NCI-H748 (cell line): Measurements from ENCODE around the gene ALAS1.
"Not testable (repeated sequence)": the region's sequence is repeated elsewhere in the genome, so short reads cannot be mapped to it uniquely, and the experiment has no call there.

ENCODE experiments used
- DNase-seq: peaks from one replicate; lab custom pipeline; 2025; ENCODE audit not compliant: unreplicated experiment; lab: John Stamatoyannopoulos, UW

The ALAS1 gene

DNA sequence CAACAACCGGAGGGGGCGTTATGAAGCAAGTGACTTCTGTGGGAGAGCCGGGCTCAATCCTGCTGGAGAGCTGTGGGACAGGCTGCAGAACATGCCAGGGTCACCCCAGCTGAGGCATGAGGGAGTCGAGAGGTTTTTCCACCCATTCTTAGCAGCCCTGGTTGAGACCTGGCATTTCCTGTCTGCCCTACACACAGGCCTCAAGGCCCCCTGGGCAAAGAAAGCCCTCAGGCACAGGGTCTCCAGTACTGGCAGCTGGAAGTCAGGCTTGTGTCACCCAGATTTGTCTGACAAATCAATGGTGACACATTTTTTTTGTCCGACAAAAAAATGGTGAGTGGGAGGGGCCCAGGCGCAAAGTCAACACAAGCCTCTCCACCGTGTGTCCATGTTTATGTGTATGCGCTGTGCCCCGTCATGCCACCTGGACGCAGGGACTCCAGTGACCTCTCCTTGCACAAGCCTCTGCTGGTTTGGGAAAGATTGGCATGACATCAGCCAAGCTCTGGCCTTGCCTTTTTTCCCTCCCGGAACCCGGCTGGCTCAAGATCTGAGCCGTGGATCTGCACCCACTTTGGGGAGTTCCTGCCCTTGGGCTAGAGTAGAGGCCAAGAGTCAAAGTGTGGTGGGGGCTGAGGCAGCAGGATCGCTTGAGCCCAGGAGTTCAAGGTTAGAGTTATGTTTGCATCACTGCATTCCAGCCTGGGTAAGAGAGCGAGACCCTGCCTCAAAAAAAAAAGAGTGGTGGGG, 20.8 kb upstream of the ALAS1 start:
- peak; percentile 24 for DNase-seq

DNA sequence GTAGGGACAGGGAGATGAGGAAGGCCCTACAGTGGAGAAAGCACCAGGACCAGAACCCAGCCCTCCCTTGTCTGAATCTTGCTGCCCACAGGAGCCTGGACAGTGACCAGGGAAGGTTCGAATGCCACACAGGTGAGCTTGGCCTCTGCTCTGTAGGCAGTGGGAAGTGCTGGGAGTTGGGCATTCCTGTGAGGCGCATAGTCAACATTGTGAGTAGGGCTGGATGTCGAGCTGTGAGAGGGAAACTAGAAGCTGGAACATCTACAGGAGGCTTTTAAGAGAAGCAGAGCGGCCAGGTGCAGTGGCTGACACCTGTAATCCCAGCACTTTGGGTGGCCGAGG, 20.3 kb upstream of the ALAS1 start:
- no peak for DNase-seq

DNA sequence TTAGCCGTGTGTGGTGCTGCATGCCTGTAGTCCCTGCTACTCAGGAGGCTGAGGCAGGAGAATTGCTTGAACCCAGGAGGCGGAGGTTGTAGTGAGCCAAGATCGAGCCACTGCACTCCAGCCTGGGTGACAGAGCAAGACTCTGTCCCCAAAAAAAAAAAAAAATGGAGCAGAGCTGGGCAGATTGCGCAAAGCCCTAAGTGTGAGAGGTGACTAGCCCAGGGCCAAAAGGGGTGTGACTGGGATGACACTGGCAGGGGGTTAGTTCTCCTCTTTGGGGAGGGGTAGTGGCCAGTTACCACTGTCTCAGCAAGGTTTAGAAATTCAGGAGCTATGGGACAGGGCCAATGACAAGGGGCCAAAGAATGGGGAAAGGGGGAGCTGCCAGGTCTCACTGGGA, 19.8 kb upstream of the ALAS1 start:
- DNase-seq: not testable (repeated sequence)

GRCh38 chr3:52178537-52178936, 19.4 kb upstream of the ALAS1 start:
- no peak for DNase-seq

DNA sequence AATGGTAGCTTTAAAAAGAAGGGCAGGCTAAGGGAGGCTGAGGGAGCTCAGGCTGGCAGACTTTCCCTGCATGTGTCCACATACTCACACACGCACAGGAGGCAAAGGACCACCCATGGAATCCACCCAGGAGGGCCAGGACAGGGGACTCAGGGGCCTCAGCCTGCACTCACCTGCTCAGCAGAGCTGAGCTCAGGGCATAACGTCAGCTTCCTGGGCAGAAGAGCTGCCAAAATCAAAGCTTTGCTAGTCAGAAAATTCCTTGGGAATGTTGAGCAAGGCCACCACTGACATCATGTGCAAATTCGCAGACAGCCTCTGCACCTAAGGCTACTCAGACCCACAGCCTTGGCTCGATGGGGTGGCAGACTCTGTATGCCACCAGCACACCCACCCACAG, 16.4 kb upstream of the ALAS1 start:
- DNase-seq: no peak

DNA sequence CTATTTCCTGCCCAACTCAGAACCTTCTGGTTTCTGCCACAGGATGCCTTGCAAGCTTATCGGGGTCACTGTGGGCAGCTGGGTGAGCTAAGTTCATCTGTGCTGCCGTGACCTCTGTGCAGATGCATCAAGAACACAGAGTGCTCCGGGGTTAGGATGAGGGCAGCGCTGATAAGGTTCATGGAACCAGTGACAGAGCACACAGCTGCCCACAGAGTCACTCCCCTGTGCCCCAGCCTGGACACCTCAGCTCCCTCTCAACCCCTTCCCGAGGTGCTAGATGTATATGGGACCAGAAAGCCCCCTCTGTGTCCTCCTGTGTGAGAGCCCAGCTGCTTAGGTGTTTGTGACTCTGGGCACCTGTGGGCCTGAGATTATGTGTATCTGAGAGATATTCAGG, 15.8 kb upstream of the ALAS1 start:
- DNase-seq: no peak

DNA sequence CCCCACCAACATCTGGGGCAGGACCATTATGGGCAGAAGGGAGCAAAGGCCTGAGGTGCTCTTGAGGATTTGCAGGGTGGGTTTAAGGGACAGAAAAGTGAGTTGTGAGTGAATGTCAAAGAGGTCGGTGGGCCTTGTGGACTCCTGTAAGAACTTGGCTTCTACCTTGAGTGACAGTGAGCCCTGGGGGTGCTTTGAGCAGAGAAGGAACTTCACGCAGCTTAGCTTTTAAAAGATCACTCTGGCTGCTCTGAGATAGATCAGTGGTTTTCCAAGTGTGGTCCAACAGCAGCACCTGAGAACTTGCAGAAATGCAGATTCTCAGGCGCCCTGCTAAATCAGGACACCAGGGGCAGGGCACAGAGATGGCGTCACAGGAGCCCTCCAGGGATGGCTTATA, 15.3 kb upstream of the ALAS1 start:
- no peak for DNase-seq

DNA sequence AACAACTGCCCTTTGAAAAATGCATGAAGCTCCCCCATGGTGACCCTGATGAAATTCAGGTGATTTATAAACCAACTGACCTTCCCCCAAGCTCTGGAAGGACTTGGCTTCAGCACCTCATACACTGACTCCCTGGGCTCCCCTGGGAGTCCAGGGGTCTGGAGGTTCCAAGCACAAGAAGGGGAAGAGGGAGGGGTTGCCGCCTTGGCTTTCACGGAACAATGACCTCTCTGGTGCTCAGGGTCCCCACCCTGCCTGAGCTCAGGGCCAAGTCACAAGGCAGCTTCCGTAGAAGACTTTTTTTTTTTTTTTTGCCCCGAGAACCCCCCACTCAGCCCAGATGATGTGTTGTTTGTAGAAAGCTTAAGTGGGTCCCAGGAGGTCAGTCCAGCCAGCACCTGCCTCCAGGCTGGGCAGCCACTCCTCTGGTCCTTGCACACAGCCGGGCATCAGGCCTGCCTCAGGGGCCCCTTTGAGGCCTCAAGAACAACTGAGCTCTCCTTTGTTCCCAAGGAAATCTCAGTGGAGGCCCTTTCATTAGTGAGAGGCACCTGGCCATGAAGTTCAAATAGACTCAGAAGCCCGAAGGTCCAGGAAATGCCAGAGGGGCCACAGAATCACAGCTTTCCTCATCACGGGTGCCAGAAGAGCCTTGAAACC, 14.0 kb upstream of the ALAS1 start:
- DNase-seq: no peak

DNA sequence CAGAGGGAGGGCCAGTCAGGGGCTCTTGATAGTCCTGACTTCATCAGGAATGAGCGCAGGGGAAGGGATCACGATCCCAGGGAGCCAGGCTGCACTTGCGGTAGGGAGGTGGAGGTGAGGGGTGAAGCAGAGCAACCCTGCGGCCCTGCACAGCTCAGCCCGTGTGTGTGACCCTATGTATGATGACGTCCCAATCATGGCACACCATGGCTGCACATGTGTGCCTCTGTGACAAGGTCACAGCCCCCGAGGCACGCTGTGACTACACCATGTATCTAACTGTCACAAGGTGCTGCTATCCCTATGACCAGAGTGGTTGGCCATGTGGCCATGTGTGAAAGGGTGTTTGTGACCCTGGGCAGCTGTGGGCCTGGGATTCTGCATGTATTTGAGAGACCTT, 13.3 kb upstream of the ALAS1 start:
- DNase-seq: no peak

GRCh38 chr3:52185311-52185710, 12.6 kb upstream of the ALAS1 start:
- DNase-seq: no peak

DNA sequence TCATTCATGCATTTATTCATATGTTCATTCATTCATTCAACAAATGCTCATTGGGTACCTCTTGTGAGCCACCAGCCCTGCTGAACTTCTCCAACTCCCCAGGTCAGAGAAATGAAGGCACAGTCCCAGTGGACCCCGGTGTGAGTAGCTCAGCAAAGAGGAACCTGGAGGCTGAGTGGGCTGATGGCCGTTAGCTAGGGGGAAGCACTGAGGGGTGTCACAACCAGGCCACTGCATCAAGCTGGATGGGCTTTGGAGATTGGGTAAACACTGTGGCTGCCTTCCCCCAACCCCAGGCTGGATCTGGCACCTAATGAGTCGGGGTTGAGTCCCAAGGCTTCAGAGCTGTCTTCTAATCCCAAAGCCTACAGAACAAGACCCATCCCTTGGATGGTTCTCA, 12.1 kb upstream of the ALAS1 start:
- DNase-seq: no peak

DNA sequence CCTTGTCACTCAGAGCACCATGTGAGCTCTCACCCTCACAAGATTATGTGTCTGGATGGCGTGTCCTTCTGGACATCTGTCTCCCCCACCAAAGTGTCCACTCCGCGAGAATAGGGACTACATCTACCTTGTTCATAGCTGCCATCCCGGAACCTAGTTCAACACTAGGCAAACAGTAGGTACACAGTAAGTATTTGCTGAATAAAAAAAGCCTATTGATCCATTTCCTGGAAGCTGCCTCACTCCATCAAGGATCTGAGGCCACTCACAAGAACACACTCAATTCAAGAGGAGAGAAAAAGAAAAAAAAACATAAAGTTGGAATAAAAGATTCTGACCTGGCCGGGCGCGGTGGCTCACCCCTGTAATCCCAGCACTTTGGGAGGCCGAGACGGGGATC, 11.2 kb upstream of the ALAS1 start:
- no peak for DNase-seq

GRCh38 chr3:52188556-52188955, 9.4 kb upstream of the ALAS1 start:
- DNase-seq: no peak

GRCh38 chr3:52190294-52191074, 7.5 kb upstream of the ALAS1 start:
- DNase-seq: no peak

GRCh38 chr3:52191663-52192062, 6.3 kb upstream of the ALAS1 start:
- no peak for DNase-seq

GRCh38 chr3:52193065-52193464, 4.9 kb upstream of the ALAS1 start:
- no peak for DNase-seq

GRCh38 chr3:52194485-52195290, 3.3 kb upstream of the ALAS1 start:
- no peak for DNase-seq

GRCh38 chr3:52195291-52195597, 2.7 kb upstream of the ALAS1 start:
- DNase-seq: no peak

DNA sequence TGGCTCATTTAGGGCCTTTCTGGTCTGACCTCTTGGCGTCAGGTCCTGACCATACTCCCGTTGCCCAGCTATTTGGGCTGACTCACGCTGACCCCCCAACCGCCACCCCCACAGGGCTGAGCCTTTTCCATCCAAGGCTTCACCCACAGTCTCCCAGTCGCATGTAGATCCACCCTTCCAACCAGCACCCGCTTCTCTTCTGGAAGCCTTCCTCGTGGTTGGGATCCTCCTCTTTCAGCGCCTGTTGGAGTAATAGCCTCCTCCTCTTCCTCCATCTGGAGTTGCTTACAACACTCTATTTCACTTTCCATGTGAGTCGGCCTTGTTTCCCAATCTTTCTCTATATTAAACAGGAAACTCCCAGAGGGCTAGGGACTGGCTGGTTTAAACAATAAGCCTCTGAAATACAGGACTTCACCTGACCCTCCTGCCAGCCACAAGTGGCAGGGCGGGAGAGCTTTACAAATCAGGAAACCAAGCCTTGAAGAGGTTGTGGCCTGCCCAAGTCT, 2.1 kb upstream of the ALAS1 start:
- no peak for DNase-seq

GRCh38 chr3:52196977-52197376, 983 bp upstream of the ALAS1 start:
- no peak for DNase-seq

- no peak for DNase-seq
Measured at GRCh38 chr3:52197499-52197841, 490 bp upstream of the ALAS1 start.
